Right ventricle myocardium superior (tissue), 1 donor: Measurements from ENCODE around the gene REXO2. TPM values are rescaled to one million over a fixed set of nuclear protein-coding genes. Genes with fewer than 3 reads are reported as not detected.
A peak's percentile ranks its signal among the peaks of the same experiment; 100 is the strongest.

Experiments used
- ATAC-seq: fragments of 200-7000 bp; cut with Tn5 transposase; one replicate; pipeline ENCODE4 v1.9.1; 2020; ENCODE audit warnings: mild to moderate bottlenecking; ENCODE audit not compliant: poor library complexity
- DNase-seq: peaks from one replicate; pipeline ENCODE4 v3.0.0-alpha.2; 2020
- intact Hi-C: fragments of 100-400 bp; cut with DNase I; formaldehyde crosslinking; loops from one replicate; pipeline ENCODE4 v1.11.2; 2022
- total RNA-seq: library from RNA; stranded (reverse); fragmentation: NEBNext Ultra II Directional; extraction: Animal tissue kit (Norgen Biotek cat#: 25700); gene quantifications from one replicate; pipeline ENCODE4 v1.2.1, GENCODE V29; 2021
- donor health status: DM: no; HTN: yes; CAD: no; lungs with severe emphysema.

REXO2 gene
- total RNA-seq, 1 donor from 2014 or later = 165 TPM

DNA sequence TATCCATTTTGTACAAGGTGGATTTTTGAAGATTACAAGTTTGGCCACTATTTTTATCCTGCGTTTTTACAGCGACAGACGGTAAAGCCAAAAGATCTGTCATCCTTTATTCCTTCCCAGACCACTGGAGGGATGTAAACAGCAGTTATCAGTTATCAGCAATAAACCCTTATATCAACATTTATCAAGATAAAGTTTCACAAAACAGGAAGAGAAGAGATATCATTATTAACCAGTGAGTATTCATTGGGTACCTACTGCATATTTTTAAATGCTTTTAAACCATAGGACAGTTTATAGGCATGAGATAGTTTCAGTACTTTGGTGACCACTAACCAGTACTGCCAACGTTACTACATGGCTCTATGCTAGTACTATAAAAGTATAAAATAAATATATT is 5.9 kb upstream of the REXO2 start:
- DNase-seq (no peak), ATAC-seq (no peak)
- intact Hi-C loops = no loop called here

DNA sequence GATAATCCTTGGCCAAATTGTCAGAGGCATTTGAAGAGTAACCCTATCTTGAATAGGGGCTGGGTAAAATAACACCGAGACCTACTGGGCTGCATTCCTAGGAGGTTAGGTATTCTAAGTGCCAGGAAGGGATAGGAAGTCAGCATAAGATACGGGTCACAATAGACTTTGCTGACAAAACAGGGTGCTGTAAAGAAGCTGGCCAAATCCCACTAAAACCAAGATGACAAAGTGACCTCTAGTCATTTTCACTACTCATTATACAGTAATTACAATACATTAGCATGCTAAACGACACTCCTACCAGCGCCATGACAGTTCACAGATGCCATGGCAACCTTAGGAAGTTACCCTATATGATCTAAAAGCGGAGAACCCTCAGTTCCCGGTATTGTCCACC is 964 bp upstream of the REXO2 start:
- ATAC-seq (no peak), DNase-seq (no peak)
- intact Hi-C loops = no loop called here

DNA sequence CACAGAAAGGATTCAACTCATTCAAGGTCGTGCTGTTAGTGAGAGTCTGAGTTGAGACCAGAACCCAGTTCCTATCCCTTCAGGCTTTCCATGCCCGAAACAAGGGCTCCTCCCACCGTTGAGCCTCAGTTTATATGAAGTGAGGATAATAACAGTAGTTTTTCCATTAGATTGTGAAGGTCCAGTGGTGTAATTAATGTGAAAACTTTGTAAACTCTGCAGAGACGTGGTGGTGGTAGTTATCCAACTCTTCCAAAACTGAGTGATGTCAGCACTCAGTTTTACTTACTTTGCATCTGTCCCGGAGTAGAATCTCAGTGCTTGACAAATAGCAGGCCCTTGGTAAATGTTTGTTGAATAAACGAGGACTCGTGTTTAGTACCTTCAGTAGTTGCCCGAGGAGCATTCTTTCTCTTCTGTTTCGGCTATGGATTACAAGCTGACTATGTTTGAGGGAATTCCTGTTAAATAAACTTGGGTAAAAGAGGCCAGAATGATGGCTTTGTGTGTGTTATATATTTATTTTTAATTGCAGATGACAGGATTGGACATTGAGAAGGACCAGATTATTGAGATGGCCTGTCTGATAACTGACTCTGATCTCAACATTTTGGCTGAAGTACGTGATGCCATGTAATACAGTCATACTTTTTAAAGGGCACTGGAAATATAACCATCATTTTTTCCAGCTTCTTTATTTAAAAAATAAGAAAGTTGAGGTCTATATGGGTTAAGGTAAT is 1.0 kb downstream of the REXO2 start:
- intact Hi-C loops = no loop called here
- peak; percentile 2 for ATAC-seq
- DNase-seq = no peak

DNA sequence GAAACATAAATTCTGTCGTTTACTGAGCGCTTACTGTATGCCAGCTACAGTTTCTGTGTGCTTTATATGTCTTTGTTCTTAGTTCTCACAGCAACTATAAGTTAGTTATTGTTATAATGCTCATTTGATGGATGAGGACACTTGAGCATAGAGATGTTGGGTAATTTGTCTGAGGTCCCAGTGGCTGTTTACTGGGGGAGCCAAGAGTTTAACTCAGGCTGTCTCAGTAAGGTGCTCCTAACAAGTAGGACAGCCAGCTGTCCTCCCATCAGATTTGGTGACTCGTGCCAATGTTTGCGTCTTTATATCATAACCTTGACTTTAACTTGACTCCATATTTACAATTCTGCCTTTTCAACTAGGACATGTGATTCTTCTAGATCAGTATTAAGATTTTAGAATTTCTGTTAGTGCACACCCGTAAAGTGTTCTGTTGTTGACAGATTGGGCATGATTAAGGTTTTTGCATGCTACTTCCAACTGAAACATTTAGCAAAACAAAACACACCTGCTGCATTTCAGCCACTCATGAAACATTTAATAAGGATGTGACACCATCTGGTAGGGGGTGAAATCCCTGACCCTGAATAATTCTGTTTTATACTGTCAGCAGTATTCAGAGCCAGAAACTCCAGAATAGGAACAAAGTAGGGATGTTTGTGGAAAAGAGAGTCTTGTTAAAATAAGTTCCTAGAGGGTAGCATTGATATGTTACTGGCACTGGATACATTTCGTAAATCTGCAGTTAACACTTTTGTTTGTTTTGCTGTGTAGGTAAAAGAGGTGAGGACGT is 1.9 kb downstream of the REXO2 start:
- intact Hi-C loops = no loop called here
- ATAC-seq = no peak
- no peak for DNase-seq

DNA sequence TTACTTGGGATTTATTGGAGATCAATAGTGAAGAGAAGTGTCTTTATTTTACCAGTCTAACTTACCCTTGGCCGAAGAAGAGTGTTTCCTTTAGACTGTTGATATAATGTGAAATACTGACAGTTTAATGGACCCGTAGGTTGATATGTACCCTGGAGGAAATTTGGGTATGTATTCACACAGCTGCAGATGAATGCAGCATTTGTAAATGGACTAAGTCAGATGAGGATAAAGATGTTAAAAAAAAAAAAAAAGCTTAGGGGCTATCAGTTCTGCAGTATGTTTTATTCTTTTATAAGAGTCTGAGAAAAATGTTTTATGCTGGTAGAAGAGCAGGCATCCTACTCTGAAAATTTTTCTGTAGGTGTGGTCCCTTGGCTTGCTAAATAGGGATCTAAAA is 2.7 kb downstream of the REXO2 start:
- ATAC-seq = no peak
- intact Hi-C loops = no loop called here
- no peak for DNase-seq

DNA sequence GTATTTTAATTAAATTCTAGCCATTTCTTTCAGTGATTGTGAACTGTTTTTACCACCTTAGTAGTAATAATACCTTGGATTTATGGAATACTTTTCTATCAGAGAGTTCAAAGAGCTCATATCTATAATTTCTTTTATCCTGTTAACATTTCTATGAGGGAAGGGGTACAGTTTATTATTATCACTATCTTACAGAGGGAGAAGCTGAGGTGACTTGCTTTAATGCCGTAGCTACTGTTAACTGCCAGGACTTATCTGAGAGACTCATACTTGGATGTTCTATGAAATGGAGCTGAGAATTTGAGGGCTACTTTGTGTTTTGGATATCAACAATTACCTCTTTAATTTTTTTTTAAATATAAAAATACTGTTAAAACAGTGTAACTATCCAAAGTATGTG is 3.3 kb downstream of the REXO2 start:
- DNase-seq (no peak), ATAC-seq (no peak)
- intact Hi-C loops = no loop called here

DNA sequence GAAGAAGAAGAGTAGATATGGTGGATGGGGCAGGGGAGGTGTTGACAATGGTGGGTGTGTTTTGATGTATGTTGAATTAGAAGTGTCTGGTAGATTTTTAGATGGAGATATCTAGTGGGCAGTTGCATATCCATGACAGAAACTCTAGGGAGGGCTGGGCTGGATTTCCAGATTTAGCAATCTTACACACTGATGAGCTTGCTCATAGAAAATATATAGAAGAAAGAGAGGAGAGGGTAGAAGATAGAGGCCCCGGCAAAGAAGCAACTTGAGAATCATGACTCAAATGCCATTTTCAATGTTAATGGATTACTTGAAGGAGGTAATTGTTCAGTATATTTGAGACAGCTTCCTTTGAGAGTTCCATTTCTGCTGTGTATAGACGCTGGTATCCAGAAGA is 8.2 kb downstream of the REXO2 start:
- intact Hi-C loops = no loop called here
- no peak for DNase-seq
- no peak for ATAC-seq

DNA sequence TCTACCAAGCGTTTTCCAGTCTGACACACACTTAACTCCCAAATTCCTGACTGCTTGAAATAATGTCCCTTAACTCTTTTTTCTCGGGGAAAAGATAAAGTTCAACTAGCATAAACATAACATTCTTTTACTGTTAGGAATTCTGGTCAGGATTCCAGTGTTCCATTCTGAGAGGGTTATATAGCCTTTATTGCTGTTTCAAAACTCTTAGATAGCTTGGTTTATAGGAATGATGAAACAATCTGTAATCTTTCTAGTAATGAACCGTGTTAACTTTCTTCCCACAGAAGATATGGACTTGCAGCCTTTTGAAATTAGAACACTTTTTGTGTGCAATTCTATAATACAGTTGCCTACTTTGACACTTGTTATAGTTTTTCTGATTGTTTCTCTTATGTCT is 8.6 kb downstream of the REXO2 start:
- intact Hi-C loops = no loop called here
- DNase-seq (no peak), ATAC-seq (no peak)

DNA sequence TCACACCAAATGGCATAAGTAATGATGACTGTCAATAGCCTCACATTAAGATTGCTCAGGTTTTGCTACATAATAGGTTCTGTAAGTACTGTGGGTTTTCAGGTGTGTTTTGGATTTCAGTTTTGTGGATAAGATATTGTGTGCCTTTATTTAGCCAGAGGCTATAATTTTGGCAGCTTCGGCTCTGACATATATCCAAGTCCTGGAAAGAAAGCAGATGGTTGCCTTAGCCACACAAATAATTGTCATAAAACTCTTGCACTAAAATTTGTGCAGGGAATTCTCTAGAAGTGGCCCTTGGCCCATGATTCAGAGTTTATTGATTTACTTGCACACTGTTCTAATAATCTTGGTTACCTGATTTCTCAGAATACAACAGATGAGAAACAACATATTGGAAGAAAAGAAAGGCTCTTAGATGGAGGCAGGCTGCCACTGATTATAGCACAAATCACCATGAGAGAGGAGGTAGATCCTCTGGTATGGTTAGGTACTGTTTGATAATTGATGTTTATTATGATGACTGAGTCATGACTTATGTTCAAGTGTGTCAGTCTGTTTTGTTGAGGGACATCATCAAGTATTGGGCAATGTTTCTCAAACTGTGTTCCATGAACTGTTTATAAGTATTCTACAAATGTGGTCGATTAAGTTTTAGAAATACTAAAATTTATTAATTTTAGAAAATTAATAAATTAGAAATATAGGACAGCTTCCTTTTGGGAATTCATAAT is 9.6 kb downstream of the REXO2 start:
- ATAC-seq = peak; percentile 48
- intact Hi-C loops = no loop called here

DNA sequence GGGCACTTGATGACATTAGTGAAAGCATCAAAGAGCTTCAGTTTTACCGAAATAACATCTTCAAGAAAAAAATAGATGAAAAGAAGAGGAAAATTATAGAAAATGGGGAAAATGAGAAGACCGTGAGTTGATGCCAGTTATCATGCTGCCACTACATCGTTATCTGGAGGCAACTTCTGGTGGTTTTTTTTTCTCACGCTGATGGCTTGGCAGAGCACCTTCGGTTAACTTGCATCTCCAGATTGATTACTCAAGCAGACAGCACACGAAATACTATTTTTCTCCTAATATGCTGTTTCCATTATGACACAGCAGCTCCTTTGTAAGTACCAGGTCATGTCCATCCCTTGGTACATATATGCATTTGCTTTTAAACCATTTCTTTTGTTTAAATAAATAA is 10.6 kb downstream of the REXO2 start:
- ATAC-seq (no peak), DNase-seq (no peak)
- intact Hi-C loops = no loop called here

More for the DNA sequence above, 9.6 kb downstream of the REXO2 start:
- no peak for DNase-seq

DNA sequence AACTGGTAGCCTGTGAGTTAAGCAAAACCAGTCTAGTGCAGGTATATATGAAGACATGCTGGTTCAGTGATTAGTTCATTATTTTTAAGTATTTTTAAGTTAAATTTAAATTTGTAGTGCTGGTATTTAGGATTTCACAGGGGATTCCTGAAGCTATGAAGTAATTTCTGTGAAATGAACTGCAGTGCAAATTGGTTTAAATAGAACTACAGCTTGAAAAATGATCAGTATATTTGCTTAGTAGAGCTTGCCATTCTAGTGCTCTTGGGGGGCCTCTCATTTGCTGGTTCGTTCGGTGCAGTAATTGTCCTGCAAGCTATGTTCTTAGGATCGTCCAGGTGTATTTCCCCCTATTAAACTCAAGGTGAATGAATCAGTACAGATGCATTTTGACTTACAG is 13.1 kb downstream of the REXO2 start:
- DNase-seq = no peak
- no peak for ATAC-seq
- intact Hi-C loops = no loop called here

DNA sequence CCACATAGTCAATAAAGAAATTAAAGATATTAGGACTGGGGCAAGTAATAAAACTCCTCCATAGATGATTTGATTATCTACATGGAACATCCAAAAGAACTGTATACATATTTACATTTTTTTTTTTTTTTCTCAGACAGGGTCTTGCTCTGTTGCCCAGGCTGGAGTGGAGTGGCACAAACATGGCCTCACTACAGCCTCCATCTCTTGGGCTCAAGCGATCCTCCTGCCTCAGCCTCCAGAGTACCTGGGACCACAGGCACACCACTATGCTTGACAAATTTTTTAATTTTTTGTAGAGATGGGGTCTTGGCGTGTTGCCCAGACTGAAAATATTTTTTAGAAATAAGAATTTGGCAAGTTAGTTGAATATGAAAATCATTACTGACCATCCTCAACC is 24.7 kb downstream of the REXO2 start:
- no peak for ATAC-seq
- intact Hi-C loops = no loop called here
- no peak for DNase-seq

DNA sequence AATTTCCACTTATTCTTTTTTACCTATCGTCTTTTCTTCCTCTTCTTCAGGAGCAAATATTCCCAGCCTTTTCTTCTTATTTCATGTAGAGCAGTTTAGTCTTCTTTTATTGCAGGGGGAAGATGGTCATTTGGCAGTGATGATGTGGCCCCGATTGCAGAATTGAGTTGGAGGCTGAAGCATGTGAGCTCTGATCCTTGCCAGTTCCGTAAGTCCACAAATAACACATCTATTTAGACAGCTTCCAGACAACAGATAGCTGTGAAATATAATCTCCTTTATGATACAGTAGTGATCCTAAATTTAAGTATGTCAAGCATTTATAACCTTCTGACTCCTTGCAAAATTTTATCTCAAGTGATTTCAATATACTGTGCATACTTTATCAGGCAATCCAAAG is 27.5 kb downstream of the REXO2 start:
- DNase-seq = no peak
- intact Hi-C loops = no loop called here
- ATAC-seq = peak; percentile 65

DNA sequence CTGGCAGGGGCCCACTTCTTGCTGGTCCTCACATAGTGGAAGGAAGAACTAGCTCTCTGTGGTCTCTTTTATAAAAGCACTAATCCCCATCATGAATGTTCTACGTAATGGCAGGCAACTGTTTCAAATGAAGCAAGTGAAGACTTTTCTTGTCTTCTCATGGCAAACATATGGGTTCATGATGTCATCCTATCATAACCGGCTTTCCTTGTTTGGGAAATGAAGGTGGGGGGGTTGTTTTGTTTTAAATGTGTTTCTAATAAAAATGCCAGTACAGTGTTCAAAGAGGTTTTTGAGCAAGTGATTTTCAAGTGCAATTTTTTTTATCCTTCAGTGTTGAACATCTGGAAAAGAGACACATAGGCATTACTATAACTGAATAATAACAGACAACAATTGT is 33.4 kb downstream of the REXO2 start:
- DNase-seq (no peak), ATAC-seq (no peak)
- intact Hi-C loops = no loop called here

DNA sequence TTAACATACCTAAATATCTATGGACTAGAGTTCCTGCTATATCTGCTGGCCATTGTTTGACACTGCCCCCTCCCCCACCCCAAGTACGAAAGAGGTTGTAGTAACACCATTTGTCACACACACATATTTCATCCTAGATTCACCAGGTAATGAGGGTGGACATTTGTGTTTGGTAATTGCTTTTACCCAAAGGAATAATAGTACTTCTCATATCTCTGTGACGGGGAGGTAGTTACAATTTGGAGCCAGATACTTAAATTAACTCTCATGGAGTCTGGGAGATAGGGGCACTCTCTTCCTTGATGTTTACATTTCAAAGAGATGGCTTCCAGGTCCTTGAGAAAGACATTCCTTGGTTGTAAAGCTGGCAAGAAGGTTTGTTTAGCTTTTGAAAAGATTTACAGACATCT is 38.7 kb downstream of the REXO2 start:
- ATAC-seq (no peak), DNase-seq (no peak)
- intact Hi-C loops = no loop called here

DNA sequence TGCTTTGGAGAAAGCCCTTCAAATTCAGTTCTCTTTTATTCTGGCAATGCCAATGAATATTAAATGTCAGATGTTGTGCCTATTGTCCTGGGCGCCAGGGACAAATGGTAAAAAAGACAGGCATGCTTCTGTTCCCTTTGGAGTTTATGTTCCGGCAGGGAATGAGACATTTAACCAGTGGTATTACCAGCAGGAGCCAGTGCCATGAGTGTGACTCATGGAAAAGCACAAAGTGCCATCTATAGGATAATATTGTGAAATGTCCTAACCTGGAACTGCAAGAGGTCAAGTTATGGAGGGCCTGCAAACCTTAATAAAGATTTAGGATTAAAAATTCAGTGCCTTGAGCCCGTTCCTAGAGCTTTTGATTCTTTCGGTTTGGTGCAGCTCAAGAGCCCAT is 39.5 kb downstream of the REXO2 start:
- DNase-seq (no peak), ATAC-seq (no peak)
- intact Hi-C loops = no loop called here

DNA sequence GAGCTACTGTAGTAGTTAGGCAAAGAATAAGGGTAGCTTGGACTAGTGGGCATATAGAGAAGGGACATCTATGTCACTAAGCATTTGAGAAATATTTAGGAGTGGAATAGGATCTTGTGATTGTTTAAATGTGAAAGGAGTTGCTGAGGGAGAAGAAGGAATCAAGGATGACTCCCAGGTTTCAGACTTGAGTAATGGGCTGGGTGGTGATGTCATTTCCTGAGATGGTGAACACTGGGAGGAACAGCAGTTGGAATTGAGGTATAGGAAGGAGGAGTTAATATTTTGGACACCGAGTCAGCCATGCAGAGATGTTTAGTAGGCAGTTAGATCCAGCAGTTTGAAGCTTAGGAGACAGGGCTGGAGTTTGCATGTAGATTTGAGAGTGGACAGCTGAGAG is 40.1 kb downstream of the REXO2 start:
- ATAC-seq (no peak), DNase-seq (no peak)
- intact Hi-C loops = no loop called here

DNA sequence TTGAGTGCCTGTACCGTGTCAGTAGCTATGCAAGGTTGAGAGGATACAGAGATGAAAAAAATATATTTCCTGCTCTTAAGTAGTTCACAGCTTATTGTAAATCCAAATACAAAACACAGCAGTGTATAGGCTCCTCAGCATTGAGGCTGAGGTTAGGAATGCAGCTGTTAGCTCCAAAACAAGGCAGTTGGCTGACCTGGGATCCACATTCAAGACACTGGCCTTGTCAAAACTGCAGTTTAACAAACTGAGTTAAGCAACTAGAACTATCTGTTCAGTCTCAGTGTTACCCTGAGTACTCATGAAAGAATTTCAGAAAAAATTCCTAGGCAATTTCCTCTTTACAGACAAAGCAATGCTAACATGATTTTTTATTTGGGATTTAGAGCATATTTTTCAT is 42.8 kb downstream of the REXO2 start:
- no peak for ATAC-seq
- intact Hi-C loops = no loop called here
- DNase-seq = no peak

DNA sequence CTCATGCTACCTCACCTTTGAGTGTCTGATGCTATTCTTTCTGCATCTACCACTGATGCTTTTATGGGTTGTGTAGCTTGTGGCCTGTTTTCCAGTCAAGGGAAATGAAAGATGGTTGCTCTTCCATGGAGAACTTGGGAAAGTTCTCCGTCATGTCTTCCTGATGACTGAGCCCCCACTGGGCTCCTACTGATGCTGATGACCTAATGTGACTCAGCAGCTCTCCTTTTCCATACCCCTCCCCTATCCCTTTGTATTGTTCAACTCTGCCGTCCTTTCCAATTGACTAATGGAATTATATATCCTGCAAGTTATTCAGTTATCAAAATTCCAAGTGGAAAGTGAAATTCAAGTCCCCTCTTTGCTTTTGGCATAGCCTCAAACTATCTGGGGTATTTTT is 44.7 kb downstream of the REXO2 start:
- no peak for DNase-seq
- intact Hi-C loops = no loop called here
- ATAC-seq = no peak

DNA sequence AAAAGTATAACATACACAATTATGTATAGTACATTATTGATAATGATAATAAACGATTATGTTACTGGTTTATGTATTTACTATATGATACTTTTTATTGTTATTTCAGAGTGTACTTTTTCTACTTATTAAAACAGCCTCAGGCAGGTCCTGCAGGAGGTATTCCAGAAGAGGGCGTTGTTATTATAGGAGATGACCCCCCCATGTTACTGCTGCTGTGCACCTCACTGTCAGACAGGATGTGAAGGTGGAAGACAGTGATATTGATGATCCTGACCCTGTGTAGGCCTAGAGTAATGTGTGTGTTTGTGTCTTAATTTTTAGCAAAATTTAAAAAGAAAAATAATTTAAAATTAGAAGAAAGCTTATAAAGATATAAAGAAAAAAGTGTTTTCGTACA is 57.6 kb downstream of the REXO2 start:
- DNase-seq = no peak
- intact Hi-C loops = no loop called here
- ATAC-seq = no peak
